Measurements from ENCODE around the gene MOCOS. TPM values are rescaled to one million over a fixed set of nuclear protein-coding genes. Genes with fewer than 3 reads are reported as not detected.

The MOCOS gene
- total RNA-seq, 1 experiment from 2014 or later = 12.1 TPM

GRCh38 chr18:36158266-36158867, 28.9 kb upstream of the MOCOS start (continued):
- no peak for TF ChIP-seq TCF7L2 (IDR thresholded peaks at IDR 0.05; ENCODE audit: borderline replicate concordance, extremely low read depth, insufficient read depth, insufficient read length)
- TF ChIP-seq EZH2phosphoT487 (IDR thresholded peaks at IDR 0.05; ENCODE audit: borderline replicate concordance) = no peak
- no peak for TF ChIP-seq SP1 (IDR thresholded peaks at IDR 0.05; ENCODE audit: low read depth)
- no peak for TF ChIP-seq CBX3 (IDR thresholded peaks at IDR 0.05; ENCODE audit: low read depth)
- no peak for TF ChIP-seq YY1 (IDR thresholded peaks at IDR 0.05; ENCODE audit: extremely low read depth, insufficient replicate concordance, low read depth, low read length)

- Histone ChIP-seq H3K36me3 (ENCODE audit: control insufficient read depth in 1 of 2, insufficient read depth in 2 of 2, low read length in 2 of 2) (peaks cover 54 to 67% of the 10 kb centered on the region in 2 experiments), H3K27me3 (ENCODE audit: insufficient read depth, low read length) (no peaks in the 10 kb centered on the region), H3K9me3 (ENCODE audit: control insufficient read depth in 1 of 2, insufficient read depth in 1 of 2, low read depth in 1 of 2, low read length in 2 of 2) (no peaks in the 10 kb centered on the region), H3K27ac (ENCODE audit: low read depth, low read length) (no peak overlapping the region), H3K79me2 (ENCODE audit: insufficient read depth, low read length) (peaks cover 31% of the 10 kb centered on the region), H3K4me3 (replicated peaks in 1 of 2; ENCODE audit: low read depth in 1 of 2, low read length in 2 of 2) (no peak overlapping the region), H3K9me2 (ENCODE audit: insufficient read depth) (no peaks in the 10 kb centered on the region), H3K4me2 (ENCODE audit: low read length) (no peak overlapping the region), H3K9ac (ENCODE audit: low read length) (no peak overlapping the region), H3K4me1 (ENCODE audit: control insufficient read depth in 1 of 2, insufficient read depth in 2 of 2, low read length in 2 of 2) (no peaks in the 10 kb centered on the region), H4K20me1 (ENCODE audit: insufficient read depth) (no peaks in the 10 kb centered on the region), H2AFZ (ENCODE audit: low read depth, low read length, poor library complexity, severe bottlenecking) (no peak overlapping the region)
- intact Hi-C loops (cut with micrococcal nuclease) = no loop called here
- BruUV-seq (replicated peaks) = no TSS peak
- DNase-seq (ENCODE audit: low read depth, low spot score) (no peak), ATAC-seq (no peak)
- CTCF ChIA-PET = no interaction called here
- RAD21 ChIA-PET (ENCODE audit: low non-redundant PET in 1 of 2, low total read pairs in 2 of 2, uncharacterized antibody in 2 of 2, unreplicated experiment in 2 of 2) = no interaction called here
- no peak for TF ChIP-seq JUND (IDR thresholded peaks at IDR 0.05)
- no peak for TF ChIP-seq SRF (IDR thresholded peaks at IDR 0.05; ENCODE audit: low read depth)
- TF ChIP-seq ZBTB33 (IDR thresholded peaks at IDR 0.05; ENCODE audit: extremely low read depth, insufficient replicate concordance, low read length) = no peak
- TF ChIP-seq ATF3 (IDR thresholded peaks at IDR 0.05) = no peak
- TF ChIP-seq ZNF274 (IDR thresholded peaks at IDR 0.05; ENCODE audit: low read depth, low read length) = no peak
- TF ChIP-seq FOSL1 (IDR thresholded peaks at IDR 0.05; ENCODE audit: low read depth) = no peak
- TF ChIP-seq EZH2 (IDR thresholded peaks at IDR 0.05) = no peak
- no peak for TF ChIP-seq MAX (IDR thresholded peaks at IDR 0.05)
- TF ChIP-seq SP1 (IDR thresholded peaks at IDR 0.05; ENCODE audit: low read depth) = no peak
- TF ChIP-seq POLR2A (IDR thresholded peaks at IDR 0.05; ENCODE audit: borderline replicate concordance, extremely low read depth, insufficient read depth, insufficient read length) = no peak
- POLR2A ChIA-PET = no interaction called here
These were observed 26.3 kb upstream of the MOCOS start for GRCh38 chr18:36160959-36161371.
